SHP77 treated with DMSO at 0.1 percent for 48 hours (cell line): ENCODE measurements around the gene WNT11.
A peak's percentile ranks its signal among the peaks of the same experiment; 100 is the strongest.

ENCODE experiments used
- DNase-seq: peaks from one replicate; lab custom pipeline; 2025; lab: John Stamatoyannopoulos, UW

Gene WNT11

DNA sequence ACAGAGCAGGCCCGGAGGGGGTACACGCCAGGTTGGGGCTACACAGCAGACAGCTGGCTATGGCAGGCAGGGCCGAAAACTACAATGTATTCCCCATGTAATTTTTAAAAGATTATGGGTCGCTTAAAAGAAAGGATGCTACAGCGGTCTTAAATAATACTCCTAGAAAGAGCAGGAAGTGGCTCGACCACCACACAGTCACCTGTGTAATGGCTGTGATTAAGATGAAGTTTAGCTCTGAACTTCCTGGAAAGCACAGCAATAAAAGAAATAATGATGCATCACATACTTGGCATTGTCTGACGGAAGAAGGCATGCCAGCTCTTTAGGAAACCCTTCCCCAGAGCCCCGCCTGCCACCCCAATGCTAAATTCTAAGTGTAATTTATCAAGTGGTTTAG lies 32.6 kb downstream of the WNT11 start:
- no peak for DNase-seq

DNA sequence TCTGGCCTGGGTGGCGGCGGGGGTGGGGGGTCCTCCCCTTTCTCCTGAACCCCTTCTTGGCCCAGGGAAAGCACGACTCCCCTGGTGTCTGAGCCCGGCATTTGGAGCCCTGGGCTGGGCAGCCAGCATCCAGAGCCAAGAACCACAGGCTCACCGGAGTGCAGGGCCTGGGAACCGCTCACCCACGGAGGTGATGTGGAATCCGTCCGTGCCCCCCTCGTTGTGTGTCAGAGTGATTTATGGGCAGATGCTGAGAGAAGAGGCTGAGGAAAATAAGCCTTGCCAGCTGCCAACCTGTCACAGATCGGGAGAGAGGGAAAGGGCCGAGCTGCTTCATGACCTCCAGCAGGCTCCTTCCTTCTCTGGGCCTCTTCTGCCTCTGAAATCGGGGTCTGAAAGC lies 33.7 kb downstream of the WNT11 start:
- DNase-seq, result peak; percentile 38

DNA sequence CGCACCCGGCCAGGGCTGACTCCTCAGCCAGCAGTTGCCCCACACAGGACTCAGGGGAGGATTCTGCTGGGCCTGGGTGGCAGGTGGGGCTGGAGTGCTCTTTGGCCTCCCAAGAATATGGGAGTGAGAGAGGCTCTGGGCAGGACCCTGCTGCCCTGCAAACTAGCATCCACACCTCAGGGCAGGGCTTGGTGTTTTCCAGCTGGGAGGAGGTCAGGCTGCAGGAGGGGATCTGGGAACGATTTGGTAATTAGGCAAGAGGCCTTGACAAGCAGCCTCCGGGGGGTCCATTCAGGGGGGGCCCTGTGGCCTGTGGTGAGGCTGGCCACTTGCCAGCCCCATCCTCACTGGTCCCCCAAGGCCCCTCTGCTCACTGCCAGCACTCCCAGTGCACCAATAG lies 35.8 kb downstream of the WNT11 start:
- DNase-seq, result no peak

DNA sequence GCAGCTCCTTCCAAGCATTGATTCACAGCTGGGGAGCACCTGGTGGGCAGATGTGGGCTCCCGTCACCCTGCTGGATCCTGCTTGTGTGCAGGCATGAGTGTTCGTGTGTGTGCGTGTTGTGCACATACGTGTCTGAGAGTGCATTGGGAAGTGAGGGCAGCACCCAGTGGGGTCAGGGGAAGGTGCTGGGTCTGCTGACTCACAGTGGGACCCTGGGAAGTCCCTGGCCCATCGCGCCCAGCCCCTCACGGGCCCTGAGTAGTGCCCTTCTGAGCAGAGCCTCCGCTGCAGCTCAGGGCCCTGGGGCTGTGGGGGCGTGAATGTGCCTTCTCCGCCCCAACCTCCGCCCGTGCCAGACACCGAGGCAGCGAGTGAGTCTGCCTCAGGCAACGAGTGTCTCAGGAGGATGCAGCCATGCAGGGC lies 36.8 kb downstream of the WNT11 start:
- no peak for DNase-seq

DNA sequence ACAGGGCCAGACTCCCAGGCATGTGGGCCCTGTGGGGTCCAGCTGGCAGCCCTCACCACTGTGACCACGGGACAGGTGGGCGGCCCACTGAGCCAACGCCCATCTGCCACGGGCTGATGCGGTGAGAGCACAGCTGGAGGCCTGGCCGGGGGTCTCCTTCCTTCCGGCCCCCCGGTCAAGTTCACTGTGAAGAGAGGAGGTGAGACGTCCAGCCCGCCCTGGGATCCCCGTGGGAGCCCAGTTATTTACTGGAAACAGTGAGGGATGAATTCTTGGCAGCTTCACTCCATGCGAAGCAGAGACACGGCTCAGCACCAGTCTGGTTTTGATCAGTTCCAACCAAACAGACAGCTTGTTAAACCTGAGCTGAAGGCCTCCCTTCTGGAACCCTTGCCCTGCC lies 38.7 kb downstream of the WNT11 start:
- DNase-seq, result no peak

DNA sequence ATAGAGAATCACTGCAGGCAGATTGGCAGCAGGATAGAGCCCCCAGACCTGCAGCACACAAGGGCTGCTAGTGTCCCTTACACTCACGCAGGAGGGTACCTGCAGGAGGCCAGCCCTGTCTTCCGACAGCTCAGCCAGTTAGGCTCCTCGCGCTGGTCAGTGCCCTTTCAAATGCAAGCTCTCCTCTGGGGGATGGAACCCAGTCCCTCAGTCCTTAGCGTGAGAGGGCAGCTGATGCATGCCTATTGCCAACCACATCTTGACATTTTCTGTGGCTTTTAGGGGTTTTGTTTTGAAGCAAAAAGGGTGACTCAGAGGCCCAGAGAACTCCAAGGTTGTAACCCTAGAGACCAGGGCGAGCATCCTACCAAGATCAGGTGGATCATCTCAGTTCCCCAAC lies 40.0 kb downstream of the WNT11 start:
- DNase-seq, result no peak

DNA sequence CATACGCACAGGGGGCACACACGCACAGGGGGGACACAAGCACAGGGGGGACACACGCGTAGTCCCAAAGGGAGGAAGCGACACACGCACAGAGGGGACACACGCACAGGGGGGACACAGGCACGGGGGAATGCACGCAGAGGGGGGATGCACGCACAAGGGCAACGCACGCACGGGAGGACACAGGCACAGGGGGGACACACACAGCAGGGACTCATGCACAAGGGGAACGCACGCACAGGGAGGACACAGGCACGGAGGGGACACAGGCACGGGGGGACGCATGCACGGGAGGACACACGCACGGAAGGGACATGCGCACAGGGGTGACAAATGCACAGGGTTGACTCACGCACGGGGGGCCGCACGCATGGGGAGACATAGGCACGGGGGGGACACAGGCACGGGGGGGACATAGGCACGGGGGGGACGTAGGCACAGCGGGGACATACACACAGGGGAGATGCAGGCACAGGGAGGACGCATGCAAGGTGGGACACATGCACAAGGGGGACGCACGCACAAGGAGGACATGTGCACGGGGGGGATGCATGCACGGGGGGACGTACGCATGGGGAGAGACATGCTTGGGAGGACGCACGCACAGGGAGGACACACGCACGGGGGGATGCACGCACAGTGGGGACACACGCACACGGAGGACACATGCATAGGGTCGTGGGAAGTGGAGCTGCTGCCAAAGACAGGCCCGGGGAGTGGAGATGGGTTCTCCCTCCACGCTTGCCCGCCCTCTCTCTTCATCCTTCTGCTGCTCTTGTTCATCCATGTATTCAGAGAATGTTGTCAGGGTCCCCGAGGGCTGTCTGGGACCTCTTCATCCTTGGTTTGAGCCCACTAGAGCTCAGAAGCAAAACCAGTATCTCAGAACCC lies 41.2 kb downstream of the WNT11 start:
- DNase-seq, result no peak

DNA sequence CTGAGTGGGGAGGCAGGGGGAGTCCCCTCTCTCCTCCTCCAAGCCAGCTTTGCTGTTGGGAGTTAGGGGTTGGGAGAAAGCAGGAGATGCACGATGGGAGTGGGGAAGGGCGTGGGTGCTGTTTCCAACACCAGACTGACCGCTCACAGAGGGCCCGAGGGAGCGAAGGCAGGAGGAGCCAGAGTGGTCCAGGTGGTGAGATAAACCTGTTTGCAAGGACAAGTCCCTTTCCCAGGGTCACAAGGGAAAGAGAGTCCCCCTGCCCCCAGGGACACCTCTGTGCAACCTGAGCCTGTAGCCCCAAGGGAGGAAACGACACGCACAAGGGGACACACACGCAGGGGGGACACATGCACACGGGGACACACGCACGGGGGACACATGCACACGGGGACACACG lies 42.2 kb downstream of the WNT11 start:
- DNase-seq, result no peak

DNA sequence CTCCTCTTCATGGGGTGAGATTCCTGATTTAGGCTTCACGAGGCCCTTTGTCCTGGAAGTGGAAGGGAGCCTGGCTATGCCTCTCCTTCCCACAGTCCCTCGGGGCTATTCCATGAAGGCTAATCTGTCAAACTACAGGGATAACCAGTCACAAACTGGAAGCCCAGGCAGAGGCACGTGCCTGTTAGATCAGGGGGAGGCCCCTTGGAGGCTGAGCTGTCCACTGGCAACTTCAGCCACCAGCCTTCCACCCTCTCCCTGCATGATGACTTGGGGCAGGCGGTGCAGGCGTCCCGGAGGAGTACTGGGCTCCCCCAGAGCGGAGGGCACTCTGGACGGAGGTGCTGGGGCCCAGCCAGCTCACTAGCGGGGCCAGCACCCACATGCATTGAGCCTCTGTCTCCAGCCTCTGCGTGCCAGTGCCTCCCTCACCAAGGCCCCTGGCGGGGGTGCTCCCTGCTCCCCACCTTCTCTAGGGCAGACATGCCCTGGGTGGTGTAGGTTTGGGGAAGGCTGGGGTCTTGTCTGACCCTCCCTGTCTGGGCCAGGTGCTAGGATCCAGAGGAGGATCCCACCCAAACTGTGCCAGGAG lies 42.9 kb downstream of the WNT11 start:
- DNase-seq, result no peak

DNA sequence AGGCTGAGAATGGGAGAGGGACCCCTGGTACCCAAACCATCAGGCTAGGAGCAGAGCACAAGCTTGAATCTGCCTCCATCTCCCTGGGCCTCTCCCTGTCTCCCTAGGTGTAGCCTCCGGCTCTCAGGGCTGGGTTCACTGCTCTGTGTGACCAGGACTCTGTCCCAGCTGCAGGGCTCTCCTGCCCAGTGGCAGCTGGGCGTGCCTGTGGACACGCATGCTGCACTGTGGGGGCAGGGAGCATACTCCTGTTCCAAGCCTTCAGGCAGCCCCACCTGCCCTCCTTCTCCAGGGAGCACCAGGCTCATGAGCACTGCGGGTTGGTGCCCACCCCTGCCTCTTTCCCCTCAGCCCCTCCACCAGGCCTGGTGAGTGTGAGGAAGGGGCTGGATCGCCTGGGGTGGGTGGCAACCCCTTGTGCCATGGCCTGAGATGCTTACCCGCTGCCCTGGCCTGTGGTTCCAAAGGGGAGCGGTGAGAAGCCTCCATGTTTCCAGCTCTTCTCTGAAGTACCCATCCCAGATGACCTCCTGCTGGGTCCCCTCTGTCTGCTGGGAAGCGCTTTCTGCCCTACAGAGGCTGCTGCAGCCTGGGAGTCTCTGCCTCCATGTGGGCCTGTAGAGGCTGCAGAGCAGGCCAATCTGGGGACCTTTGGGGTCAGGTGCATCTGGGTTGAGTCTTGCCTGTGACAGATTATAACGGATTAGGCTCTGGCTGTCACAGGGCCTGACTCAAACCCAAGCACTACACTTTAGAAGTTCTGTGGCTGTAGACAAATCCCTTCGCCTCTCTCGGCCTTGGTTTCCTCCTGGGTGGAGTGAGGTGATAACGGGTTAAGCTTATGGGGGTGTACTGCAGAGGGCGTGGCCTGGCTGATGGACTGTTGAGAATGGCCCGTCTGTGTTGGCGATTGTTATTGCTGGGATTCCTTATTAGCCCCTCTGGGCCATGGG lies 43.7 kb downstream of the WNT11 start:
- no peak for DNase-seq

DNA sequence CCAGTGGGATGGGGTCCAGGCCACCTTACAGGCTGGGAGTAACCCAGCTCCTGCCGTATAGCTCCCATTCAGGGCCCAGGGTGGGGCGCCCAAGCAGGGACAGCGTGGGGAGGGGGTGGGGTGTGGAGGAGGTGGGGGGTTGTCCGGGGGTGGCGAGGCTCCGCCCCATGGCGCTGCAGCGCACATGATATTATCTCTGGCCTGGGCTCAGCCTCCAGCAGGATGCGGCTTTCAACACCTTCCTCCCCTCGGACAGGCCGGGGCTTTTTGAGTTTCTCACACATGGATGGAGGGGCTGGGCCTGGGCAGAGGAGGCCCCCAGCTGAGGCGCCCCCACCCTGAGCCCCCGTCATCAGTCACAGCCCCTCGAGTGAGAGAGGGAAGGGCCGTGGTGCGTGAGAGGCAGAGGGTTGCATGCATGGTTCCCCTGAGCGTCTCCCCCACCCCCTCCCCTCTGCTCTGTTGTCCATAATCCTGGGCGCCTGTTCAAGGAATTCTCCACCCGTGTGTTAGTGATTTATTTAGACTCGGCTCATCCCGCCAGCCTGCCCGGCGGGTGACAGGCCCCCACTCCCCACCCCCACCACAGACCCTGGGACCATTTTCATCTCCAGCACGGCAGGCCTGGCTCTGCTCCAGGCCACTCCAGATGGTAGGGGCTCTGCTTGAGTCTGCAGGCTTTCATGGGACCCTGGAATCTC lies 44.9 kb downstream of the WNT11 start:
- no peak for DNase-seq

DNA sequence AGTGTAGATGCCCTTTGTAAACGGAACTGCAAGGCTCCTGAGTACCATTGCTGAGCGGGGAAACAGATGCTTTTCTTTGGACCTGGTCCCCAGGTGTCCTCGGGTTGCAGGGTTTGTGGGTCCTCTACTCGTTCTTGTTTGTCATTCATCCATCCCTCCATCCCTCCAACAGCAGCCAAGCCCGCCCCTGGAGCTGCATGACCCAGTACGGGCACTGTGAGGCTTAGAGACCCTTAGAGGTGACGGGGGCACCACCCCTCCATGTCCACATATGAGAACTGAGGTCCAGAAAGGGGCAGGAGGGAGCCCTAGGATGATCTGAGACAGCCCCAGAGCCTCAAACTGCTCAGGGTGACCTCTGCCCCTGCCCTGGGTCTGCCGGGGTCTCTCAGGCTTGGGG lies 45.4 kb downstream of the WNT11 start:
- DNase-seq, result no peak

DNA sequence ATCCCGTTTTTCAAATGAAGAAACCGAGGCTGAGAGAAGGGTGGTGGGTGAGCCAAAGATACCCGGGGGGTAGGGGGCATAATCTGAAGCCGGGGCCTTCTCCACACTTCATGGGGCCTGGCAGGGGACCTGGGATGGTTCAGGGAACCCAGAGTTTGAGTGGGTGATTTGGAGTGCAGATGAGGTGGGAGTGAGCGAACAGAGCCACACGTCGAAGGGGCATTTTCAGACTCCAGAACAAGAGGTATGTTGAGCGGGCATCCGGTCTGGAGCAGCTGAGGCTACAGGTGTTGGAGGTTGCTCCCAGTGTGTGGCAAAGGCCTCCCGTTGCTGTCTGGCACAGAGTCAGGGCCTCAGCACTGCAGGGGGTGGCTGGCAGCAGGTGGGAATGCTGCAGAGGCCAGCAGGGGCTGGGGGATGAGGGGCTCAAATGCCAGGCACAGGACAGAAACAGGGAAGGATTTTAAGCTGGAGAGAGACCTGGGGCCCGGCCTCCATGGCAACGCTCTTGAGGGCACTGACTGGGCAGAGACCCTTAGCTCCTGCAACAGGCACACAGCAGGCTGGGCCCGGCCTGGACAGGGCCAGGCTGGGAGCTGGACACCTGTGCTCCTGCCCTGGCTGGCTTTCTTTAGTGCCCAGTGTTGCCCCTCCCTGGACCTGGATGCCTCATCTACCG lies 46.2 kb downstream of the WNT11 start:
- peak; percentile 31 for DNase-seq

DNA sequence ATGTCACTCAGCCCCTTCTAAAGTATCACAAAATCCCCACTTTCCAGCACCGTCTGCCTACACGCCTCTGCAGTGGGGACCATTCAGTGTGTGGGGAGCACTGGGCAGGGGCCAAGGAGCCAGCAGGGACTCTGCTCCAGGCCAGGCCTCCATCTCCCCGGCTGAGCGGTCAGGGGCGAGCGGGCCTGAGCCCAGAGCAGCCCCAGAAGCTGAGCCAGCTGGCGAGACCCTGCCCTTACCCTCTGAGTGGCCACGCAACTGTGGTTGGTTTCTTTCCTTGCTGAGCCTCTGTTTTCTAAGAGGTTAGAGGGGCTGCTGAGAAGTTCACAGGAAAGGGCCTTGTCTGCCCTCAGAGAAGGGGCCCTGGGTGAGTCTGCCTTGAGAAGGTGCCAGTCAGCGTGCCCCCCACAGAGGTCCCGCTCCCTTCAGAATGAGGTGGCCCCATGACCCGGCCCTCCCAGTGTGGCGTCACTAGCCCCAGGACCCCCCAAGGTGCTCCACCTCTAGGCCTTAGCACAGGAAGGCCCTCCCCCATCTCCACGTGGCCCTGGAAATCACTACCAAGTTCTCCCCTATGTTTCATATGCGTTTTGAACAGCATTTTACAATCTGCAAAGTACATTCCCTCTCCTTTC lies 46.9 kb downstream of the WNT11 start:
- no peak for DNase-seq

DNA sequence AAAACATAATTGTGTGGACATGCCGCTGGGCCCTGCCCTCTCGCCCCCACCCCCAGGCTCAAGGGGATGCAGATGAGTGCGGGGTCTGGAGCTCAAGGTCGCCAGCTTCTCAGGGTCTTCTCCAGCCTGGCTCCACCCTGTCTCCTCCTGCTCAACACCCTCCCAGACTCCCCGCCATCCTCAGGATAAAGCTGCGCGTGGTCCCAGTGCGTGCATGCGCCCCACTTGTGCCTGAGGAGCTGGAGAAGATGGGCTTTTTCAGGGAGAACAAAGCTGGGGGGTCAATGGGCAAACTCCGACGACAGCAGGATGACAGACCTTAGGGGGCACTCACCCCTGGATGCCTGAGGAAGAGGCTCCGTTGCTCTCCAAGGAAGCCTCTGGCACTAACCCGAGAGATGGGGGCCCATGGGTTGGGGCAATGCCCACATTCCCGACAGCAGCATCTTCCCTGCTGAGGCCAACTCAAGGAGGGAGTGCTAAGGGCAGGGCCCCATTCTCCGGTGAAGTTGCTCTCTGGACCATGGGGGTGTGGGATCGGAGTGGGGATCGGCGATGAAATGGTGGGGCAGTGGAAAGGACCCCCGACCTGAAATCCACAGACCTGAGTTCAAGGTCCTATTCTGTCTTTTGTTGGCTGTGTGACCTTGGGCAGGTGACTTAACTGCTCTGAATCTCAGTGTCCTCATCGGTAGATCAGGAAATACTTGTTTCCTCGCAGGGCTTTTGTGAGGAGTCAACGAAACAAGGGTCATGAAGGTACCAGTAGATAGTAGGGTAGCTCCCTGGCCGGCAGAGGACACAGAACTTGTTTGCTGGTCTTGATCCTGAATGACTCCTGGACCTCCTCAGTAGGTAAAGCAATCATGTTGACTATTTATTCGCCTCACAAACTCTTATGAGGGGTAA lies 47.7 kb downstream of the WNT11 start:
- DNase-seq, result no peak

DNA sequence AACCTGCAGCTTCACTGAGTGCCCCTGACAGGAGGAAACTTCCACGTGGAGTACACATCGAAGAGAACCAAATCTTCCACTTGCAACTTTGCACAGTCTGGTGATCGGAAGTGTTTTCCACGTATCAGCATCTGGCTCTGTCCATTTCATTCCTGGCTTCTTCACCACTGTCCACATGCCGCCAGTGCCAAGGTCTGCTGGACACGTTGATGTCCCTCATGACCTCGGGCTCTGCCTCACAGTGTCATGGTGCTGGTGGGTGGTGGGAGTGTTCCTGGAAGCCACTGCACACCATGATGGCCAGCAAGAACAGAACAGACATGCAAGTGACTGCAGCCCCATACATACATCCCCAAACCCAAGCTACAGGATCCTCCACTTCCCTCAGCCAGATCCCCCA lies 48.4 kb downstream of the WNT11 start:
- DNase-seq, result no peak

DNA sequence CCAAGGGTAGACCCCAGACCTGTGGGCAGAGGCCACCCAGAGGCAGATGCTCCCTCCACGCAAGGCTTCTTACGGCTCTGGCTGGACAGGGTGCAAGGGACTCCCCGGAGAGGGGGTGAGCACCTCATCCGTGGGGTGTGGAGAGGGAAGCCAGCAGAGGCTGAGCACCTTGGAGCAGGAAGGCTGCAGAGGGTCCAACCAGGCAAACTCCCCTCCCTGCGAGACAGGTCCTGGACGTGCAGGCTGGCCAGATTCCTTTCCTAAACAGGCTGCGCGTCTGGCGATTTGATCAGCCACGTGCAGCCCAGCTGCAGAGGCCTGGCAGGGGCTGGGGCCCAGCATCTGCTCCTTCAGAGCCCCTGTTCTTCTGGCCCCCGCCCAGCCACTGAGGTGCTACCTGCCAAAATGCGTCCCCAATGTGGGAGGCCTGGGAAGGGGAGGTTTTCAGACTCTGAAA lies 49.3 kb downstream of the WNT11 start:
- no peak for DNase-seq

DNA sequence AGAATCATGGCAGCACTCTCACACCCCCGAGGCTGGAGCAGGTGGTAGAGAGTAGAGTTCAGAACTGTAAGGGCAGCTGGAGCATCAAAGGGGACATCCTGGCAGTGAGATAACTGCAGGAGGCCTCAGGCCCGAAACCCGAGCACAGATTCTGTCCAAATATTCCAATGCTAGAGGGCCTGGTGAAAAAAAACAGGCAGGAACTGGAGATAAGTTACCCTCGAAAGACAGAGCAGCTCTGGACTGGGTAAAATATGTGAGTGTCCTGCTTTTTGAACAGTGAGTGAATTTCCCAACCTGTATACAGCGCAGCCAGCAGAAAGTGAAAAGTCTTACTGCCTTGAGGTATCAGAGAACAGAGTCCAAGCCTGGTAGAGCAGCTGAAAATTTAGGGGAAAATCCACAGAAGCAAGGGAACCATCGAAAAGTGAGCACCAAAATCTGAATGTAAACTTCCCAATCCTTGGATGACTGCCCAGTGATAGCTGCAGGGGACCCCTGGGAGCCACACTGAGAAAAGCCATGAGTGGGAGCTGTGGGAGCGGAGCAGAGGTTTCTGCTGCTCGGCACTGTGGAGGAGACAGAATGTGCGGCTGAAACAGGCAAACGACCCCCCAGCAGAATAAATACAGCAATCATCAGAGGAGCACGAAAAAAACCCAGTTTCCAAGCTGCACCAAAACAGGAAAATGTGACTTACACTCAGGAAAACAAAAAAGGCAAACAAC lies 50.6 kb downstream of the WNT11 start:
- no peak for DNase-seq

DNA sequence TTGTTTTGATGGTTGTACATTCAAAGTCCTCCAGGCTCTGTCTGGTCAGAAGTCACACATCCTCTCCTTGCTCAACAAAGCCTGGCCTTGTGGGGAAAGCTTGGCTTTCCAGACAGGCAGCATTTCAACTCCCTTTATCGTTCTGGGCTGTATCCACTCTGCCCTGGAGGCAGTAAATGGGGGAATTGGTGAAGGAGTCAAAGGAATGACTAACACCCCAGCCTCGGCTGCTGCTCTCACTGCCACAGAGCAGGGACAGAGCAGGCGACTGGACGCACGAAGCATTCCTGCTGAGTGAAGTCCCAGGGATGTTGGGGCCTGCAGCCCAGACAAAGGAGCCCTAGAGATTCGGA lies 52.8 kb downstream of the WNT11 start:
- DNase-seq, result no peak
